ENCODE data around the gene PRR14.

The PRR14 gene

GRCh38 chr16:30609926-30610839, 40.6 kb upstream of the PRR14 start, which contains the start of gene ZNF689 (continued):
- TF ChIP-seq, protein P1, sequence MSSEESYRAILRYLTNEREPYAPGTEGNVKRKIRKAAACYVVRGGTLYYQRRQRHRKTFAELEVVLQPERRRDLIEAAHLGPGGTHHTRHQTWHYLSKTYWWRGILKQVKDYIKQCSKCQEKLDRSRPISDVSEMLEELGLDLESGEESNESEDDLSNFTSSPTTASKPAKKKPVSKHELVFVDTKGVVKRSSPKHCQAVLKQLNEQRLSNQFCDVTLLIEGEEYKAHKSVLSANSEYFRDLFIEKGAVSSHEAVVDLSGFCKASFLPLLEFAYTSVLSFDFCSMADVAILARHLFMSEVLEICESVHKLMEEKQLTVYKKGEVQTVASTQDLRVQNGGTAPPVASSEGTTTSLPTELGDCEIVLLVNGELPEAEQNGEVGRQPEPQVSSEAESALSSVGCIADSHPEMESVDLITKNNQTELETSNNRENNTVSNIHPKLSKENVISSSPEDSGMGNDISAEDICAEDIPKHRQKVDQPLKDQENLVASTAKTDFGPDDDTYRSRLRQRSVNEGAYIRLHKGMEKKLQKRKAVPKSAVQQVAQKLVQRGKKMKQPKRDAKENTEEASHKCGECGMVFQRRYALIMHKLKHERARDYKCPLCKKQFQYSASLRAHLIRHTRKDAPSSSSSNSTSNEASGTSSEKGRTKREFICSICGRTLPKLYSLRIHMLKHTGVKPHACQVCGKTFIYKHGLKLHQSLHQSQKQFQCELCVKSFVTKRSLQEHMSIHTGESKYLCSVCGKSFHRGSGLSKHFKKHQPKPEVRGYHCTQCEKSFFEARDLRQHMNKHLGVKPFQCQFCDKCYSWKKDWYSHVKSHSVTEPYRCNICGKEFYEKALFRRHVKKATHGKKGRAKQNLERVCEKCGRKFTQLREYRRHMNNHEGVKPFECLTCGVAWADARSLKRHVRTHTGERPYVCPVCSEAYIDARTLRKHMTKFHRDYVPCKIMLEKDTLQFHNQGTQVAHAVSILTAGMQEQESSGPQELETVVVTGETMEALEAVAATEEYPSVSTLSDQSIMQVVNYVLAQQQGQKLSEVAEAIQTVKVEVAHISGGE (tag by site-specific recombination; conservative IDR thresholded peaks at IDR 0.05; ENCODE audit: low read depth) = peak; percentile 86
- TF ChIP-seq KLF10 (tag by site-specific recombination; IDR thresholded peaks at IDR 0.05) (peak; percentile 45; the same call in 1 of the 2 replicates), ZNF830 (tag by site-specific recombination; IDR thresholded peaks at IDR 0.05; ENCODE audit: low read depth) (no peak), ZNF514 (tag by site-specific recombination; IDR thresholded peaks at IDR 0.05) (no peak), ZNF555 (tag by site-specific recombination; conservative IDR thresholded peaks at IDR 0.05) (no peak), ZNF558 (tag by site-specific recombination; IDR thresholded peaks at IDR 0.05) (peak; percentile 51; the same call in 1 of the 2 replicates), ZNF391 (tag by site-specific recombination; IDR thresholded peaks at IDR 0.05; ENCODE audit: borderline replicate concordance, low read depth) (peak; percentile 72; the same call in 1 of the 2 replicates), ZSCAN30 (tag by site-specific recombination; IDR thresholded peaks at IDR 0.05) (peak; percentile 74), ZNF623 (tag by site-specific recombination; IDR thresholded peaks at IDR 0.05) (peak; percentile 10; the same call in 1 of the 2 replicates), ZNF596 (tag by site-specific recombination; IDR thresholded peaks at IDR 0.05) (0 out of 2 replicates have a peak, but pooled peaks have one; percentile 9), ZNF426 (tag by site-specific recombination; IDR thresholded peaks at IDR 0.05) (no peak), MYNN (tag by site-specific recombination; IDR thresholded peaks at IDR 0.05; ENCODE audit: borderline replicate concordance) (no peak), ZNF23 (tag by site-specific recombination; IDR thresholded peaks at IDR 0.05; ENCODE audit: borderline replicate concordance) (0 out of 2 replicates have a peak, but pooled peaks have one; percentile 61), ZNF24 (tag by site-specific recombination; IDR thresholded peaks at IDR 0.05) (peak; percentile 95), ZNF157 (tag by site-specific recombination; IDR thresholded peaks at IDR 0.05) (peak; percentile 26), YY2 (tag by site-specific recombination; IDR thresholded peaks at IDR 0.05) (peak; percentile 100), REST (tag by site-specific recombination; IDR thresholded peaks at IDR 0.05) (peak; percentile 81), ZNF660 (tag by site-specific recombination; IDR thresholded peaks at IDR 0.05) (peak; percentile 75), ZNF707 (tag by site-specific recombination; IDR thresholded peaks at IDR 0.05) (no peak), ZNF335 (tag by site-specific recombination; conservative IDR thresholded peaks at IDR 0.05) (peak; percentile 99), ZNF513 (tag by site-specific recombination; IDR thresholded peaks at IDR 0.05) (peak; percentile 53; the same call in 1 of the 2 replicates), ZBTB7A (tag by site-specific recombination; IDR thresholded peaks at IDR 0.05; ENCODE audit: low read depth) (no peak), ZNF843 (tag by site-specific recombination; IDR thresholded peaks at IDR 0.05) (peak; percentile 61; the same call in 1 of the 2 replicates), ZFHX2 (tag by site-specific recombination; conservative IDR thresholded peaks at IDR 0.05) (peak; percentile 4; the same call in 1 of the 2 replicates)
- TF ChIP-seq, protein P2, sequence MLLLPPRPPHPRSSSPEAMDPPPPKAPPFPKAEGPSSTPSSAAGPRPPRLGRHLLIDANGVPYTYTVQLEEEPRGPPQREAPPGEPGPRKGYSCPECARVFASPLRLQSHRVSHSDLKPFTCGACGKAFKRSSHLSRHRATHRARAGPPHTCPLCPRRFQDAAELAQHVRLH (tag by site-specific recombination; IDR thresholded peaks at IDR 0.05) = peak; percentile 98
- TF ChIP-seq, protein P3, sequence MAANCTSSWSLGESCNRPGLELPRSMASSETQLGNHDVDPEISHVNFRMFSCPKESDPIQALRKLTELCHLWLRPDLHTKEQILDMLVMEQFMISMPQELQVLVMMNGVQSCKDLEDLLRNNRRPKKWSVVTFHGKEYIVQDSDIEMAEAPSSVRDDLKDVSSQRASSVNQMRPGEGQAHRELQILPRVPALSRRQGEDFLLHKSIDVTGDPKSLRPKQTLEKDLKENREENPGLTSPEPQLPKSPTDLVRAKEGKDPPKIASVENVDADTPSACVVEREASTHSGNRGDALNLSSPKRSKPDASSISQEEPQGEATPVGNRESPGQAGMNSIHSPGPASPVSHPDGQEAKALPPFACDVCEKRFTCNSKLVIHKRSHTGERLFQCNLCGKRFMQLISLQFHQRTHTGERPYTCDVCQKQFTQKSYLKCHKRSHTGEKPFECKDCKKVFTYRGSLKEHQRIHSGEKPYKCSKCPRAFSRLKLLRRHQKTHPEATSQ (tag by site-specific recombination; IDR thresholded peaks at IDR 0.05) = peak; percentile 83
- TF ChIP-seq, protein P4, sequence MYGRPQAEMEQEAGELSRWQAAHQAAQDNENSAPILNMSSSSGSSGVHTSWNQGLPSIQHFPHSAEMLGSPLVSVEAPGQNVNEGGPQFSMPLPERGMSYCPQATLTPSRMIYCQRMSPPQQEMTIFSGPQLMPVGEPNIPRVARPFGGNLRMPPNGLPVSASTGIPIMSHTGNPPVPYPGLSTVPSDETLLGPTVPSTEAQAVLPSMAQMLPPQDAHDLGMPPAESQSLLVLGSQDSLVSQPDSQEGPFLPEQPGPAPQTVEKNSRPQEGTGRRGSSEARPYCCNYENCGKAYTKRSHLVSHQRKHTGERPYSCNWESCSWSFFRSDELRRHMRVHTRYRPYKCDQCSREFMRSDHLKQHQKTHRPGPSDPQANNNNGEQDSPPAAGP (tag by site-specific recombination; IDR thresholded peaks at IDR 0.05) = peak; percentile 42
